ENCODE data around the gene FAM83C. TPM values are rescaled to one million over a fixed set of nuclear protein-coding genes. Genes with fewer than 3 reads are reported as not detected.

The FAM83C gene
- polyA plus RNA-seq, 4 donors, result 0.04 to 0.06 TPM; not detected in 2

DNA sequence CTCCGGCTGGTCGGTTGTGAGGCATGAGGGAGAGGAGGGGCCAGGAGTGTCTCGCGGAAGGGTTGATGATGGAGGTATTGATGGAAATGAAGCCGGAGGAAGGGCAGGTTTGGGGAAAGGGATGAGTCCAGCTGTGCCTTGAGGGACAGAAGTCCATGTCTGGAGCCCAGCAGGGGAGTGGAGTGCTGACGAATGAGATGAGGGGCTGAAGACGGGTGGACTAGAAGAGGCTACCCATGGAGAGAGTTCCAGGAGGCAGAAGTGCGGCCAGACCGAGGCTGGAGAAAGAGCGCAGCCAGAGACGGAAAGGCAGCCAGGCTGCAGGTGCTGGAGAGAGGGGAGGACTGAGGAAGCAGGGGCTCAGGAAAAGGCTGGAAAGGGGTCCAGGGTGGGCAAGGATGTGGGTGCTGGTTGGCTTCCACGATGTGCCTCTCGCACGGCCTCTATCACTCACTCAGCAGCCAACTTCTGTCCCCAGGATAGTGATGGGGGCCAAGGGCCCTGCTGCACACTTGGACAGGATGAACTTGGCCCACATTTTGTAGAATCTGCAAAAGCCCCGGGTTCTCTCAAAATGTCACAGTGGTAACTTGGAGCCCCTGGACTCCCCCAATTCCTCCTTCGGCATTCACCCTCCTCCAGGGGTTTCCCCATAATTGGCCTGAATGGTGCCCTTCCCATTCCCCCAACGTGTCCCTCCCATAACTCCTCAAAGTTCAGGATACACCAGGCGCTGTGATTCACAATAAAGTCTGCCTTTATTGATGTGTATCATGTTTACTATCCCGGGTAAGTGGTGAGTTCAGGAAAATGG lies 7.0 kb downstream of the FAM83C start:
- DNase-seq (ENCODE audit: low read depth in 4 of 4, low spot score in 2 of 4), result no peak

DNA sequence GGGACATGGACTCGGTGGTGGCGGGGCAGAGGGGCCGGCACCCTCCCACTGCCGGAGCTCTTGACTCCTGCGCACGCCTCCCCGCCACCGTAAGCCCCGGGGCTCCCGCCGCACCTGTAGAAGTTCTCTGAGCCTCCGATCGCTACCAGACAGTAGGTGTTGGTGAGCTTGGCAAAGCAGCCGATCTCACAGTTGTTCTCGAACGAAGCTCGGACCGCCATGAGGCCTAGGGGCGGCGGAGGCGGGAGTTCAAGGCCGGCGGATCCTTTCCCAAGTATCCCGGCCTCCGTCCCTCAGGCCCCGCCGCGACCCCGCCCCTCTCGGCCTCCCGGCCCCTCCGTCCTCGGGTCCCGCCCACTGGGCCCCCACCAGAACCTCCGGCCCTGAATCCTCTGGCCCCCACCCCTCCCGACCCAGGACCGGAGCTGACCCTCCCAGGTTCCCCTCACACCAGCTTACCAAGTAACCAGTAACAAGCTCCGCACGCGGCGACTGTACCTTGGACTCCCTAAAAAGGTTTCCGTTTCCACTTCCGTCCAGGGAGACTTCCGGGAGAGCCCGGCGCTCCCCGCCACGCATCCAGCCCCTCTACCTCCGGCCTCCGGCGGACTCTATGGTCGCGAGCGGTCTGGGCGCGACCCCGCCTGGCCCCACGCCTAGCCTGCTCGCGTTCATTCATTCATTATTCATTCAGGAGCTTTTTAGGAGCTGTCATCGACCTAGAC lies 7.8 kb downstream of the FAM83C start, which contains the start of gene EIF6:
EIF6 (minus strand) TSS at position 506 of the 725 bp plus-strand sequence; CDS start at position 221, 285 bp downstream.
- peak in 3 of 4 donors; percentile 73 to 82 (median 77) for DNase-seq (ENCODE audit: low read depth in 4 of 4, low spot score in 2 of 4)

DNA sequence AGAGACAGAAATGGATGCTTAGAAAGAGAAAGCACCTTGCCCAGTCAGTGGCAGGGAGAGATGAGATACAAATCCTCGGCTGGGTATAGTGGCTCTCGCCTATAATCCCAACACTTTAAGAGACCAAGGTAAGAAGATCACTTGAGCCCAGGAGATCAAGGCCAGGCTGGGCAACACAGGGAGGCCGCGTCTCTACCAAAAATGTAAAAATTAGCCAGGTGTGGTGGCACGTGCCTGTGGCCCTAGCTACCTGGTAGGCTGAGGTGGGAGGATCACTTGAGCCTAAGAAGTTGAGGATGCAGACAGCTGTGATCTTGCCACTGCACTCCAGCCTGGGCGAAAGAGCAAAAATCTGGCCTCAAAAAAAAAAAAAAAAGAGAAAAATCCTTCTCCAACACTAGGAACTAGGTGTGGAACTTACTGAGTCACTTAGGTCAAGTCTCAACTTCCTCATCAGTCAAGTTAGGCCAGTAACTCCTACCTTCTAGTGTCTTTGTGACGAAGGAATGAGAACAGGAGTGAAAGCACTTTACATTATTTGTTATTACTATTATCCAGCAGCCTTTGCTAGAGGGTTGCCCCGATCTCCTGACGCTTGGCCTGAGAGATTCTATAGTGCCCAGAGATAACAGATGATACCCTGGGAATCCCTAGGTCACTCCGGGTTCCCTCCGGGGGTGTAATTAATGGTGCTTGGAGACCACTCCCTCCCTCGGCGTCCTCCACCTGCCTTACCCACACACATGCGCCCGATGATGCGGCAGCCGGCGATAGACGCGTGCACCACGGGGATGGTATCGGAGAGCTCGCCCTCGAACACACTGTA lies 8.6 kb downstream of the FAM83C start:
- no peak for DNase-seq (ENCODE audit: low read depth in 4 of 4, low spot score in 2 of 4)

DNA sequence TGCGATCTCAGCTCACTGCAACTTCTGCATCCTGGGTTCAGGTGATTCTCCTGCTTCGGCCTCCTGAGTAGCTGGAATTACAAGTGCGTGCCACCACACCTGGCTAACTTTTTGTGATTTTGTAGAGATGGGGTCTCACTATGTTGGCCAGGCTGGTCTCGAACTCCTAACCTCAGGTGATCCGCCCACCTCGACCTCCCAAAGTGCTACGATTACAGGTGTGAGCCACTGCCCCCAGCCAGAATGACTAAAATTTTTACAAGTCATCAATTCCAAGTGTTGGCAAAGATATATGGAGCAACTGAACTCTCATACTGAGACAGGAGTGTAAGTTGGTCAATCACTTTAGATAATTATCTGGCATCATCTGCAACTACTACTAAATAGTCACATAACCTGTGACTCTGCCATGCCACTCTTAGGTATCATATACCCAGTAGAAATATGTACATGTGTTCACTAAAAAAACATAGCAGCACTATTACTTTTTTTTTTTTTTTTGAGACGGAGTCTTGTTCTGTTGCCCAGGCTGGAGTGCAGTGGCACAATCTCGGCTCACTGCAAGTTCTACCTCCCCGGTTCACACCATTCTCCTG lies 10.6 kb downstream of the FAM83C start:
- DNase-seq (ENCODE audit: low read depth in 4 of 4, low spot score in 2 of 4), result no peak

DNA sequence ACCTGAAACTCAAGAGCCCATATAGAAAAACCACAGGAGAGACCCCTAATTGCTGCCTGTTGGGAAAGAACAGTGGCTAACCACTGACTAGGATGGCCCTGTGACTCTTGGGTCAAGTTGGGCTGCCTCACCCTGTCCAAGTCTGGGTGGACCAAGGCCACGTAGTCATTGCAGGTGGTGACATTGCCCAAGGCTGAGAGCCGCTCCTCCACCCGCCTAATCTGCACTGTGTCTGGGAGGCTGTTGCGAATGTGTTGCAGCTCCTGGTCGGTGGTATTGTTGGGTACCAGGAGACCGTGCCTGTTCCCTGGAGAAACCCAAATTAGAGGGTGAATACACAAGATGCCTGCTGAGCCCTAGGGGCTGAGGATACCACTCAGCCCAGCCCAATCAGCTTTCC lies 11.7 kb downstream of the FAM83C start:
- DNase-seq (ENCODE audit: low read depth in 4 of 4, low spot score in 2 of 4), result no peak

DNA sequence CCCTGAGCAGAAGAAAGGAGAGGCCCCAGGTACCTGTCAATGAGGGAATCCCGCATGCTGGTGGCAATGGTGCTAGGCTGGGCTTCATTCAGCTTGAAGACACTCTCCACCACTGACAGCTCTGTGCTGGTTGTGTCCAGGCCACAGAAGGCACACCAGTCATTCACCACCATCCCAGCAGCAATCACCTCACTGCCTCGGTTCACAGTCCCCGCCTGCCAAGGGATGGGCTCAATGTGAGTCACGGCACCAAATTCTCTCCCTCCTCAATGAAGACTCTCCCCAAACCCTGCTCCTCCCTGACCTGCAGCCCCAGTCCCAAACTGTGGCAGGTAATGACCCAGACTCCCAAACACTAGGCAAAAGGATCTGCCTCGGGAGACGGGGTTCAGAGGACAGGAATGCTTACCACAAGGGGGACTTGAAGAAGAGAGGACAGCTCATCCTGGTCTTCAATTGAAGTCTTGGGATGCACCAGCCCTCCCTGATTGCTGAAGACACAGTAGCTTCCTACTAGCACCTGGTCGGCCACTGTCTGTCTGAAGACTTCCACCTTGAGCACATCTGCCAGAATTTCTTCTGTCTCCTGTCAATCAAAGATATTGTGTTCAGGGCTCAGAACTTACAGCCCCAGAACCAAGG lies 12.6 kb downstream of the FAM83C start:
- no peak for DNase-seq (ENCODE audit: low read depth in 4 of 4, low spot score in 2 of 4)

DNA sequence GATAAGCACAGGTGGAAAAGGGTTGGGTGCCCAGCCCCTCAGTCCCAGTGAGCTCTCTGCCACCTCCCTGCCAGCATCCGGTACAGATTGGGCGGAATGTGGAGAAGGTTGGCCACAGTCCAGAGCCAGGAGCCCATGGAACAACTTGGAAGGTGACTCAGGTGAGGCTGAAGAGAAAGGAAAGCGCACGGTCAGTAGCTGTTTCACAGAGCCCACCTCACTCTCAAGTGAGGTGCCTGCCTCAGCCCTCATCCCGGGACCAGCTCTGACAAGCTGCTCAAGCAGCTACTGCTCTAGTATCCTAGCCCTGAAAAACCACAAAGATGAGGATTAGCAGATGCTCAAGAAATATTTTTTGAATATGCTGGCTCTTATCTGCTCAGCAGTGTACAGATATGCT lies 13.2 kb downstream of the FAM83C start:
- DNase-seq (ENCODE audit: low read depth in 4 of 4, low spot score in 2 of 4), result no peak

DNA sequence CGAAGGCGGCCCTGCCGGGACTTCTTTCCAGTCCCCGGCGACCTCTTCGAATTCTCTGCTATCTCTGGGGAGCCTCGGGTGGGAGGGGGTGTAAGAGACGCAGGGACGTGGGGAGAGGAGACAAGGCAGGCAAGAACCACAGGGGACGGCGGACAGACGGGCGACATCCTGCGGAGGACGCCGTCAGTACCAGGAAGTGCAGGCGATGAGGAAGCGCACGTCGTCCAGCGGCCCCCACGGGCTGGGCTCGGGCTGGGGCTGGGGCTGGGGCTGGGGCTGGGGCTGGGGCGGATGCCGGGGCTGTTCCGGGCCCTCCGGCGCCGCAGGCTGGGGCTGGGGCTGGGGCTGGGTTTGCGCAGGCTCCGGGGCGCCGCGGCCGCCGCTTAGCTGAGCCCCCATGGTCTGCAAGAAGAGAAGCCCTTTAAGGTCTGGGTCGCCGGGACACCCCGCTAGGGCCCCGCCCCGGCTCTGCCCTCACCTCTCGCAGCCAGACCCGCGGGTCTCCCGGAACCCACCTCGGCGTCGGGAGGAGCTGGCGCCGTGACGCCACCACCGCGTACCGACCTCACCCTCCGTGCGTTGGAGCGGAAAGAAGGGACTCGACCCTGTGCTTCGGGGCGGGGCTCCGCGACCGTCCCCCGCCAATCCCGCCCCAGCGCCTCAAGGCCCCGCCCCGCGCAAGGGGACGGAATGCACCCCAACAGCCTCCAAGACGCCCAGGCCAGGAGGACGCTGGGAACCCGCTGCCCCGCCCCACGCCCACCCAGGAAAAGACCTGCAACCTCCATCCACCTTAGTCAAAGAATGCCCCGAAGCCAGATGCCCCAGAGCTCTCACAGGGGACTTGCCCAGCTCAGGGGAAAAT lies 14.5 kb downstream of the FAM83C start, which contains the start of gene MMP24OS:
MMP24OS (minus strand) TSS at position 592 of the 865 bp plus-strand sequence; CDS start at position 399, 193 bp downstream.
- DNase-seq (ENCODE audit: low read depth in 4 of 4, low spot score in 2 of 4), result peak in 1 of 4 donors; percentile 71

DNA sequence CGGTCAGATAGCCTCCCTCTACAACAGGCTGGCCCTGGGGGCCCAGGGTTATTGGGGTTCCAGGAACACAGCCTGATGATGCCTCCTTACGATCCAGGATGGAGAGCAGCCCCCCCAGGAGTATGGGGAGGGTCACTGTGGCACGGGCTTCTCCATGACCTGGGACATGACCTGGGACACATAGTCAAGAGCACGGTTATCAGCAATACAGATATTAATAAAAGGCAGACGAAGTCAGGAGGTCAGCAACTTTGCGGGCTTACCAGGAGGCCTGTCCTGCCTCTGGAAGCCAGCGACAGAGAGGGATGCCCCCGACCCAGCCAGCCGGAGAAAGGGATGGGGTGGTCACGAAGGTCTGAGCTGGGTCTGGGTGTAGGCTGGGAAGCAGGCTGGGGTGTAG lies 15.1 kb downstream of the FAM83C start:
- DNase-seq (ENCODE audit: low read depth in 4 of 4, low spot score in 2 of 4), result no peak

DNA sequence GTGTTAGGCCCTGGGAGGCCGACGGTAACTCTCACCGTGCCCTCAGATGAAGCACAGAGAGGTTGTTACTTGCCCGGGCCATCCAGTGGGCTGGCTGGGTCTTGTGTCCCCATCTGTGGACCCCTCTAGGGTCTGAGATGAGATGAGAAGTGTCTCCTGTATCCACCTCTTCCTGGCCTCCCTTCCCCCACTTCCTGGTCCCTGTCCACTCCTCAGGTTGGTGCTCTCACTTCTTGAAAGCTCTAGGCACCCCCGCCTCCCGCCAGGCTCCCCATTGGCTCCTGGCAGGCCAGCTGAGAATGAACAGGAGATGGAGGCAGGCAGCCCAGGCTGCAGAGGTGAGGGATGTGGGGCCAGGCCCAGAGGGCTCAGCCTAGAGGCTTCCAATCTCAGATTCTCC lies 15.8 kb downstream of the FAM83C start:
- no peak for DNase-seq (ENCODE audit: low read depth in 4 of 4, low spot score in 2 of 4)

DNA sequence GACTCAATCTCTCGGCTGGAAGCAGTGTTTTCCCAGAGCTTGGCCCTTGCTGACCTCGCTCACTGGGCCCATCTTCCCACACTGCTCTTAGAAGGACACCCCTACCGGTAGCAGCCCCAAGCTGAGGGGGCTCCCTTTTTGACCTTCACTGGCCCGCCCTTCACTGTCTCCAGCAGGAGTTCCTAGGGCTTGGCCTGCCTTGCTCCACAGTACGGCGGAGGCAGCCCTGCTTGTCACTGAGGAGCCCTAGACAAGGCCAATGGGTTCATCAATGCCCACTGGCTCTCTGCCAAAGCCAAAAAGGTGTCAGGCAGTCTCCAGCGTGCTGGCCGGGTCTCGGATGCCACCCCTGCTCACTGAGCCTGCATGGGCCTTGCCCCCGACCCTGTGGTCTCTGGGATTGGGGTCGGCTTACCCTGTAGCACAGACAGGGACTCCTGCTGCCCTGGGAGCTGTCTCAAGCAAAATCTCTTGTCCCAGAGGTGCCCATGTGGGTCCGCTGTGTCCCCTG lies 16.4 kb downstream of the FAM83C start:
- DNase-seq (ENCODE audit: low read depth in 4 of 4, low spot score in 2 of 4), result no peak

DNA sequence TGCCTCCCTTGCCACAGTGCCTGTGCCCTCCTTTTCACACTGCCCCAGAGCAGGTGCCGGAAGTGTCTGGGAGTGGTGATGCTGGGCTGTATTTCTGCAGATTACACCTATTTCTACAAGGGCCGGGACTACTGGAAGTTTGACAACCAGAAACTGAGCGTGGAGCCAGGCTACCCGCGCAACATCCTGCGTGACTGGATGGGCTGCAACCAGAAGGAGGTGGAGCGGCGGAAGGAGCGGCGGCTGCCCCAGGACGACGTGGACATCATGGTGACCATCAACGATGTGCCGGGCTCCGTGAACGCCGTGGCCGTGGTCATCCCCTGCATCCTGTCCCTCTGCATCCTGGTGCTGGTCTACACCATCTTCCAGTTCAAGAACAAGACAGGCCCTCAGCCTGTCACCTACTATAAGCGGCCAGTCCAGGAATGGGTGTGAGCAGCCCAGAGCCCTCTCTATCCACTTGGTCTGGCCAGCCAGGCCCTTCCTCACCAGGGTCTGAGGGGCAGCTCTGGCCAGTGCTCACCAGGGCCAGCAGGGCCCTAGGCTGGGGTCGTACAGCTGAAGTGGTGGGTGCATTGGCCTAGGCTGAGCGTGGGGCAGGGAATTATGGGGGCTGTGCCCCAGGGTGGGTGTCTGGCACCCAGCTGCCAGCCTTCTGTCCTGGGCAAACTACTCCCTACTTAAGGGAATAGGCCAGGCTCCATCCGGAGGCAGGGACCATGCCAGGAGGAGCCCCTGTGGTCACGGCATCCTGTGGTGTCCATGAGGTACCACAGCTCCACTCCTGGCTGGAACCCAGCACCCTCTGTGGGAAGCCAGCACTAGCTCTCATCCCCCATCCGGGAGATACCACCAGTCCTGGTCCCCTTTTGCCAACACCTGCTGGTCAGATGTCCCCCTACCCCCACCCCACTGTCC lies 17.8 kb downstream of the FAM83C start:
- DNase-seq (ENCODE audit: low read depth in 4 of 4, low spot score in 2 of 4), result no peak

DNA sequence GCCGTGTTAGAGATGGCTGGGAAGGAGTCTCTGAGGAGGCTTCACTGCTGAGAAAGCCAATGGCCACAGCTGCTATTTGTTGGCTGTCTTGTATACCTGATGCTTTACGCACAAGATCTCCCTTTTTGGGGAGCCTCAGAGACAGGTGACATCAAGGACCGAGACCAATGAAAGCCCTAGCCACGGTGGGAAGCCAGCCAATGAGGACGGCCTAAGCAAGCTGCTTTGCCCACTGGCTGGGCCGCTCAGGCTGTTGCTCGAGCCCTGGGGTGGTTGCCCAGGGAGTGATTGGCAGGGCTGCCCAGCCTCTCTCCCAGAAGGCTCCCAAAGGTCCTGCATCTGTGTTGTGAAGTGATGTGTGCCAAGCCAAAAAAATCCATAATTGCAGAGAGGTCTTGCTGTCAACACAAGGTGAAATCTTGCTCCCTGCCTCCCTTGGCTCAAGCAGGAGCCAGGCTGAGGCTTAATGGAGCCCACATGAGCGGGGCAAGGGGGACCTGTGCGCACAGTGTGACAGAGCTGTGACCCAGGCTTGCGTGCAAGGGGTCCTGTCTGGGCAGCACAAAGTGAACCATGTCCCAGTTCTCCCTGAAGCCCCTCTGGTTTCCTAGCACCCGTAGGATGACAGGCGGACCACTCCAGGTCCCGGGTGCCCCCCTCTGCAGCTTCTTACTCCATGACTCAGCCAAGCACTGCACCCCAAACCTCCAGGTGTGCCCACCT lies 18.6 kb downstream of the FAM83C start:
- no peak for DNase-seq (ENCODE audit: low read depth in 4 of 4, low spot score in 2 of 4)

DNA sequence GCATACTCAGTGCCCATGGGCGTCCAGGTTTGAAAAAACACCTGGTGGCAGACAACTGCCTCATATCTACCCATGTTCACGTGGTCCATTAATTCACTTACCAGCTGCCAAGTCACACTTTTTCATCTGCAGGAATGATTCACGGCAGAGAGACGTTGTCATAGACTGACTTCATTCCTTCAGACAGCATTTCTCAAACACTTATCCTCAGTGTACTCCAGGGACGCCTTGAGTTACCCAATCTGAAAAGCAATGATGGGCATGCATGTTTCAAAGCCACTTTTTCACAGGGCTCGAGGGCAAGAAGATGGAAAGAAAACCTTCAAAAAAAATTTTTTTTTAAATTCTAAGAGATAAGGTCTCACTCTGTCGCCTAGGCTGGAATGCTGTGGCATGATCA lies 20.3 kb downstream of the FAM83C start:
- DNase-seq (ENCODE audit: low read depth in 4 of 4, low spot score in 2 of 4), result no peak

DNA sequence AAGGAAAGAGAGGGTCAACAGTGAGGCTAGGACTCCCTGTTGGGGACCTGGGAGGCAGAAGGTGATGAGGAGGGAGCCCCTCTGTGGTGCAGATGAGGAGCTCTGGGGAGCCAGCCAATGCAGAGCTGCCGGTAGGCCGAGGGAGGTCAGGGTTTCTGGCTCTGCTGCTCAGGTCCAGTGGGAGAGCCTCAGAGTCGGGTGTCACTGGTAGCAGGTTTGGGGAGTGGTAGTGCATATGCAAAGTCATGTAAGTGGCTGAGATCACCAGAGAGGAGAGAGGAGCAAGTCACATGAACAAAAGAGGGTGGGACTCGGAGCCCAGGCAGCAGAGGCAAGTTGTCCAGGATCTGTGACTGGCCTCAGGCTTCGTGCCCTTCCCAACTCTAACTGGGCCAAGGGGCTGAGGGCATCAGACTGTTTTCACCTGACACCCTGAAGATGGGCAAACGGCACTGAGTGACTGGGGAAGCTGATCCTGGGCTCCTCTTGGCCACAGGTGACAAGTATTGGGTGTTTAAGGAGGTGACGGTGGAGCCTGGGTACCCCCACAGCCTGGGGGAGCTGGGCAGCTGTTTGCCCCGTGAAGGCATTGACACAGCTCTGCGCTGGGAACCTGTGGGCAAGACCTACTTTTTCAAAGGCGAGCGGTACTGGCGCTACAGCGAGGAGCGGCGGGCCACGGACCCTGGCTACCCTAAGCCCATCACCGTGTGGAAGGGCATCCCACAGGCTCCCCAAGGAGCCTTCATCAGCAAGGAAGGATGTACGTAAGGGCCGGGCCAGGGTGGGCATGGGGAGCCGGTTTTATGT lies 20.9 kb downstream of the FAM83C start:
- DNase-seq (ENCODE audit: low read depth in 4 of 4, low spot score in 2 of 4), result no peak

Data from left renal cortex interstitium (tissue), 4 donors.